Liver (tissue), 9 donors: Measurements from ENCODE around the gene ZNF492. TPM values are rescaled to one million over a fixed set of nuclear protein-coding genes. Genes with fewer than 3 reads are reported as not detected.
A peak's percentile ranks its signal among the peaks of the same experiment; 100 is the strongest.

Source experiments
- DNase-seq: peaks from one replicate; pipeline ENCODE4 v3.0.0-alpha.2; 2017; ENCODE audit warnings: low spot score
- H3K27ac ChIP-seq, 2 donors: one replicate each; pipeline ENCODE4 v1.7.0; 2013; ENCODE audit warnings: inconsistent platforms in 2 of 2, low read length in 2 of 2, control low read depth in 1 of 2, low read depth in 1 of 2, mild to moderate bottlenecking in 1 of 2
- H3K27me3 ChIP-seq, 4 donors: one replicate each; pipeline versions ENCODE4 v1.6.1 to v1.7.0; 2013; ENCODE audit warnings: low read length in 3 of 4, inconsistent platforms in 1 of 4, mild to moderate bottlenecking in 1 of 4, moderate library complexity in 1 of 4; ENCODE audit not compliant: control insufficient read depth in 4 of 4, insufficient read depth in 4 of 4
- H3K36me3 ChIP-seq, 4 donors: one replicate each; pipeline versions ENCODE4 v1.6.1 to v1.7.0; 2013; ENCODE audit warnings: low read length in 3 of 4, mild to moderate bottlenecking in 3 of 4, low read depth in 1 of 4, moderate library complexity in 1 of 4; ENCODE audit not compliant: control insufficient read depth in 4 of 4, insufficient read depth in 3 of 4
- H3K4me1 ChIP-seq, 4 donors: one replicate each; pipeline versions ENCODE4 v1.6.1 to v1.7.0; 2013; ENCODE audit warnings: low read length in 3 of 4, mild to moderate bottlenecking in 3 of 4, moderate library complexity in 1 of 4; ENCODE audit not compliant: control insufficient read depth in 4 of 4, insufficient read depth in 4 of 4
- H3K4me3 ChIP-seq, 3 donors: one replicate each; pipeline versions ENCODE4 v1.6.1 to v1.7.0; 2013; ENCODE audit warnings: low read length in 3 of 3, control low read depth in 1 of 3, low read depth in 1 of 3, mild to moderate bottlenecking in 1 of 3
- H3K9ac ChIP-seq, 2 donors: one replicate each; pipeline ENCODE4 v1.7.0; 2013; ENCODE audit warnings: low read length in 2 of 2, mild to moderate bottlenecking in 2 of 2, moderate library complexity in 2 of 2, control low read depth in 1 of 2, low read depth in 1 of 2
- H3K9me3 ChIP-seq, 4 donors: one replicate each; pipeline versions ENCODE4 v1.6.1 to v1.7.0; 2013; ENCODE audit warnings: low read length in 3 of 4; ENCODE audit not compliant: control insufficient read depth in 4 of 4
- ATF3 ChIP-seq: IDR thresholded peaks from 2 replicates; pipeline ENCODE4 v1.6.1; 2016; ENCODE audit warnings: antibody characterized with exemption
- CTCF ChIP-seq: fragments of 150-350 bp; IDR thresholded peaks from 2 replicates; pipeline ENCODE4 v1.5.1; 2017; ENCODE audit warnings: improper control_type of control experiment, low read depth, low read length; ENCODE audit not compliant: missing input control
- EGR1 ChIP-seq, 2 donors: IDR thresholded peaks; 2 replicates each; pipeline ENCODE4 v1.6.1; 2016 to 2018; ENCODE audit warnings: antibody characterized with exemption in 2 of 2, low read depth in 2 of 2
- FOXA1 ChIP-seq: IDR thresholded peaks from 2 replicates; pipeline ENCODE4 v1.6.1; 2016; ENCODE audit warnings: antibody characterized with exemption
- FOXA2 ChIP-seq: IDR thresholded peaks from 2 replicates; pipeline ENCODE4 v1.6.1; 2016; ENCODE audit warnings: antibody characterized with exemption
- GABPA ChIP-seq, 2 donors: IDR thresholded peaks in 1 of 2; conservative IDR thresholded peaks in 1 of 2; 2 replicates each; pipeline ENCODE4 v1.6.1; 2016; ENCODE audit warnings: antibody characterized with exemption in 2 of 2, mild to moderate bottlenecking in 1 of 2, moderate library complexity in 1 of 2
- HNF4A ChIP-seq, 2 donors: conservative IDR thresholded peaks; 2 replicates each; pipeline ENCODE4 v1.6.1; 2016; ENCODE audit warnings: antibody characterized with exemption in 2 of 2, mild to moderate bottlenecking in 2 of 2
- HNF4G ChIP-seq: IDR thresholded peaks from 2 replicates; pipeline ENCODE4 v1.6.1; 2016; ENCODE audit warnings: antibody characterized with exemption
- JUND ChIP-seq, 2 donors: IDR thresholded peaks; 2 replicates each; pipeline ENCODE4 v1.6.1; 2016; ENCODE audit warnings: antibody characterized with exemption in 2 of 2
- MAX ChIP-seq: IDR thresholded peaks from 2 replicates; pipeline ENCODE4 v1.6.1; 2016; ENCODE audit warnings: antibody characterized with exemption
- NR2F2 ChIP-seq: IDR thresholded peaks from 2 replicates; pipeline ENCODE4 v1.6.1; 2016; ENCODE audit warnings: antibody characterized with exemption
- RAD21 ChIP-seq, 2 donors: IDR thresholded peaks; 2 replicates each; pipeline ENCODE4 v1.6.1; 2016; ENCODE audit warnings: antibody characterized with exemption in 2 of 2, mild to moderate bottlenecking in 2 of 2
- REST ChIP-seq: IDR thresholded peaks from 2 replicates; pipeline ENCODE4 v1.6.1; 2016; ENCODE audit warnings: antibody characterized with exemption, mild to moderate bottlenecking
- SP1 ChIP-seq: IDR thresholded peaks from 2 replicates; pipeline ENCODE4 v1.6.1; 2018; ENCODE audit warnings: antibody characterized with exemption, mild to moderate bottlenecking
- TAF1 ChIP-seq: conservative IDR thresholded peaks from 2 replicates; pipeline ENCODE4 v1.6.1; 2016; ENCODE audit warnings: antibody characterized with exemption, mild to moderate bottlenecking
- YY1 ChIP-seq: IDR thresholded peaks from 2 replicates; pipeline ENCODE4 v1.6.1; 2016; ENCODE audit warnings: antibody characterized with exemption, mild to moderate bottlenecking
- ZBTB33 ChIP-seq: IDR thresholded peaks from 2 replicates; pipeline ENCODE4 v1.6.1; 2016; ENCODE audit warnings: antibody characterized with exemption
- WGBS: extraction: QIAGEN DNeasy Blood & Tissue Kit; methylation state at CpG from one replicate; pipeline ENCODE4 v1.1.7; 2013; 5-methylcytosine and 5-hydroxymethylcytosine counted together
- polyA plus RNA-seq, 2 donors: library from polyadenylated mRNA; stranded (reverse) in 1 of 2; unstranded in 1 of 2; fragments of 200-250 nt in 1 of 2; fragments of >200 nt in 1 of 2; fragmentation: Nextera tagmentation in 1 of 2; extraction: Ambion mirVana in 1 of 2; gene quantifications; one replicate each; pipeline versions ENCODE4 v1.2.1 to v1.2.3, GENCODE V29; 2013 to 2015
- total RNA-seq, 2 donors: library from RNA; depleted of rRNA; stranded (reverse); fragments of >200 nt; gene quantifications; one replicate each; pipeline ENCODE4 v1.2.3, GENCODE V29; 2014
- donor health status: healthy.
- donor health status: healthy.
- donor health status: healthy.
- donor health status: healthy.
- donor health status: healthy.

ZNF492 gene
- total and polyA plus RNA-seq, 4 donors: under 0.01 to 2.4 (median 0.01) TPM; not detected in 1

- no peaks in the 10 kb centered on the region for H3K36me3 ChIP-seq
- TF ChIP-seq ATF3 (no peak), MAX (no peak), YY1 (no peak), RAD21 (IDR thresholded peaks at IDR 0.05) (no peak)
- peaks cover 3 to 16% (median 6%) of the 10 kb centered on the region in 4 donors for H3K9me3 ChIP-seq
- peaks cover 0 to 4% (median 0%) of the 10 kb centered on the region in 4 donors for H3K27me3 ChIP-seq
- H3K4me3 ChIP-seq: no peak overlapping the region
- peak; percentile 21 for DNase-seq
- H3K4me1 ChIP-seq: no peaks in the 10 kb centered on the region
- 74% methylated on average over 3 of the region's 3 CpGs for WGBS
- no peak overlapping the region for H3K27ac ChIP-seq
- no peak overlapping the region for H3K9ac ChIP-seq
Observed at GRCh38 chr19:22619932-22620331, 14.2 kb upstream of the ZNF492 start.

GRCh38 chr19:22620401-22620800 is 13.7 kb upstream of the ZNF492 start:
- WGBS: 84% methylated on average over 6 of the region's 6 CpGs
- H3K27me3 ChIP-seq: peaks cover 0 to 4% (median 0%) of the 10 kb centered on the region in 4 donors
- H3K36me3 ChIP-seq: no peaks in the 10 kb centered on the region
- H3K27ac ChIP-seq: no peak overlapping the region
- TF ChIP-seq EGR1 (IDR thresholded peaks at IDR 0.05; ENCODE audit: low read depth in 2 of 2): no peak
- TF ChIP-seq TAF1: no peak
- TF ChIP-seq HNF4G: no peak
- no peak for TF ChIP-seq YY1
- TF ChIP-seq MAX: no peak
- no peak for TF ChIP-seq FOXA1
- no peak for TF ChIP-seq GABPA (IDR thresholded peaks at IDR 0.05 in 1 of 2, conservative IDR thresholded peaks at IDR 0.05 in 1 of 2)
- TF ChIP-seq RAD21 (IDR thresholded peaks at IDR 0.05): no peak
- TF ChIP-seq ATF3: no peak
- no peak for TF ChIP-seq HNF4A (conservative IDR thresholded peaks at IDR 0.05)
- no peak for TF ChIP-seq FOXA2
- no peak for TF ChIP-seq NR2F2
- no peak for TF ChIP-seq CTCF
- no peak for TF ChIP-seq ZBTB33
- TF ChIP-seq JUND (IDR thresholded peaks at IDR 0.05): no peak
- TF ChIP-seq REST: no peak
- TF ChIP-seq SP1: no peak
- no peak overlapping the region for H3K9ac ChIP-seq
- H3K4me1 ChIP-seq: no peaks in the 10 kb centered on the region
- no peak overlapping the region for H3K4me3 ChIP-seq
- no peak for DNase-seq
- H3K9me3 ChIP-seq: peaks cover 3 to 16% (median 6%) of the 10 kb centered on the region in 4 donors
